Neural progenitor cell (in vitro differentiated cells): ENCODE data around the gene WDR86. TPM values are rescaled to one million over a fixed set of nuclear protein-coding genes. Genes with fewer than 3 reads are reported as not detected.

ENCODE experiments used
- DNase-seq: peaks from one replicate; pipeline ENCODE4 v3.0.0-alpha.2; 2016; ENCODE audit warnings: low spot score
- H2AFZ ChIP-seq: fragments of 200-600 bp; sonication (generic); replicated peaks from 2 replicates; pipeline ENCODE4 v1.6.1; 2016; ENCODE audit warnings: antibody characterized with exemption
- H3F3A ChIP-seq: fragments of 200-600 bp; sonication (generic); 2 replicates; pipeline ENCODE4 v1.6.1; 2016; ENCODE audit warnings: antibody characterized with exemption, low read depth
- H3K27ac ChIP-seq: fragments of 200-600 bp; sonication (generic); 2 replicates; pipeline ENCODE4 v1.5.1; 2016; ENCODE audit warnings: mild to moderate bottlenecking
- H3K27me3 ChIP-seq: fragments of 200-600 bp; sonication (generic); 2 replicates; pipeline ENCODE4 v1.6.1; 2016; ENCODE audit warnings: mild to moderate bottlenecking, moderate library complexity
- H3K36me3 ChIP-seq: fragments of 200-600 bp; sonication (generic); 2 replicates; pipeline ENCODE4 v1.5.1; 2016
- H3K4me1 ChIP-seq: fragments of 200-600 bp; sonication (generic); 2 replicates; pipeline ENCODE4 v1.6.1; 2016; ENCODE audit warnings: mixed run types
- H3K4me2 ChIP-seq: fragments of 200-600 bp; sonication (generic); 2 replicates; pipeline ENCODE4 v1.6.1; 2016
- H3K4me3 ChIP-seq: fragments of 200-600 bp; sonication (generic); 2 replicates; pipeline ENCODE4 v1.5.1; 2016
- H3K79me2 ChIP-seq: fragments of 200-600 bp; sonication (generic); 2 replicates; pipeline ENCODE4 v1.6.1; 2016; ENCODE audit warnings: low read depth
- H3K9ac ChIP-seq: fragments of 200-600 bp; sonication (generic); 2 replicates; pipeline ENCODE4 v1.6.1; 2016
- H3K9me3 ChIP-seq: fragments of 200-600 bp; sonication (generic); 2 replicates; pipeline ENCODE4 v1.5.1; 2016; ENCODE audit warnings: low read depth
- H4K20me1 ChIP-seq: fragments of 200-600 bp; sonication (generic); 2 replicates; pipeline ENCODE4 v1.6.1; 2016; ENCODE audit warnings: low read depth
- H3K27ac Mint-ChIP-seq: 3 replicates; pipeline ENCODE4 v1.8.0; 2021; ENCODE audit warnings: mixed read lengths
- H3K27me3 Mint-ChIP-seq: 2 replicates; pipeline ENCODE4 v1.8.0; 2022; ENCODE audit warnings: low read depth, mild to moderate bottlenecking, inconsistent platforms, moderate library complexity, mixed read lengths; ENCODE audit not compliant: insufficient read depth
- H3K36me3 Mint-ChIP-seq: 3 replicates; pipeline ENCODE4 v1.8.0; 2021; ENCODE audit warnings: mixed read lengths
- H3K4me1 Mint-ChIP-seq: 3 replicates; pipeline ENCODE4 v1.8.0; 2021; ENCODE audit warnings: mixed read lengths
- H3K4me3 Mint-ChIP-seq: 3 replicates; pipeline ENCODE4 v1.8.0; 2021; ENCODE audit warnings: mild to moderate bottlenecking, moderate library complexity, mixed read lengths
- H3K9me3 Mint-ChIP-seq: 3 replicates; pipeline ENCODE4 v1.8.0; 2020; ENCODE audit warnings: mixed read lengths
- CTCF ChIP-seq: fragments of 200-600 bp; sonication (generic); IDR thresholded peaks from 2 replicates; pipeline ENCODE4 v1.5.1; 2017; ENCODE audit warnings: antibody characterized with exemption, mild to moderate bottlenecking
- EZH2 ChIP-seq: fragments of 200-600 bp; sonication (generic); IDR thresholded peaks from 2 replicates; pipeline ENCODE4 v1.6.1; 2017; ENCODE audit warnings: antibody characterized with exemption, mild to moderate bottlenecking, moderate library complexity
- EZH2phosphoT487 ChIP-seq: fragments of 200-600 bp; sonication (generic); IDR thresholded peaks from 2 replicates; pipeline ENCODE4 v1.6.1; 2017; ENCODE audit warnings: antibody characterized with exemption
- total RNA-seq: library from RNA; depleted of rRNA; stranded (reverse); fragments of >200 nt; gene quantifications from 2 replicates; pipeline ENCODE4 v1.2.3, GENCODE V29; 2015; ENCODE audit warnings: low replicate concordance

The WDR86 gene
- total RNA-seq, 1 donor from 2014 or later: 15.0 TPM

- Mint-ChIP-seq H3K4me1 (peaks cover 11% of the 10 kb centered on the region), H3K9me3 (no peaks in the 10 kb centered on the region), H3K36me3 (peaks cover 10% of the 10 kb centered on the region), H3K4me3 (no peak overlapping the region), H3K27me3 (peaks cover 16% of the 10 kb centered on the region), H3K27ac (no peak overlapping the region)
- Histone ChIP-seq H3K4me3 (no peak overlapping the region), H3F3A (peaks cover 8% of the 10 kb centered on the region), H4K20me1 (peaks cover 23% of the 10 kb centered on the region), H3K79me2 (no peaks in the 10 kb centered on the region), H2AFZ (no peak overlapping the region), H3K36me3 (no peaks in the 10 kb centered on the region), H3K27me3 (peaks cover 27% of the 10 kb centered on the region), H3K9ac (no peak overlapping the region), H3K4me2 (no peak overlapping the region), H3K27ac (no peak overlapping the region), H3K4me1 (peaks cover 21% of the 10 kb centered on the region), H3K9me3 (no peaks in the 10 kb centered on the region)
- no peak for DNase-seq
- no peak for TF ChIP-seq EZH2
These were observed 31.8 kb downstream of the WDR86 start for GRCh38 chr7:151378011-151378410.

DNA sequence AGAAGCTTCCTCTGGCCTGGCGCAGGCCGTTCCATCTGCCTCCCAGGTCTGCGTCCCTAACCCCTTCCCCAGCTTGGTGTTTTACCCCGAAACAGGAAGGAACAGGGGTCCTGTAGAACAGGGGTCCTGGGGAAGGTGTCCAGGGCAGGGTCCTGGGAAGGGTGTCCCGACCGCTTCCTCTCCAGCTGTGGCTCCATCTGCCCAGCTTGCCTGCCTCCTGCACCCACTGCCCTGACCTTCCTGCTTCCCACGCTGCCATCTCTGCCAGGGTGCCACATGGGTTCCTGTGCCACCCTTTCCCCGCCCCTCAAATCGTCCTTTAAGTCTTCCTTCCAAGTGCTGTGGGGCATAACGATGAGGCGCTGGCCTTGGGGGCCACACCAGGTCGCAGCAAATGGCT is 32.4 kb downstream of the WDR86 start:
- H3F3A ChIP-seq: peaks cover 10% of the 10 kb centered on the region
- Mint-ChIP-seq H3K27me3 (peaks cover 11% of the 10 kb centered on the region), H3K9me3 (no peaks in the 10 kb centered on the region), H3K36me3 (peaks cover 11% of the 10 kb centered on the region), H3K27ac (no peak overlapping the region), H3K4me3 (no peak overlapping the region), H3K4me1 (peaks cover 15% of the 10 kb centered on the region)
- H3K4me2 ChIP-seq: no peak overlapping the region
- no peak overlapping the region for H3K27ac ChIP-seq
- TF ChIP-seq CTCF (no peak), EZH2phosphoT487 (no peak), EZH2 (no peak)
- H3K9me3 ChIP-seq: no peaks in the 10 kb centered on the region
- DNase-seq: no peak
- H2AFZ ChIP-seq: no peak overlapping the region
- no peak overlapping the region for H3K4me3 ChIP-seq
- H3K9ac ChIP-seq: no peak overlapping the region
- H3K79me2 ChIP-seq: no peaks in the 10 kb centered on the region
- peaks cover 23% of the 10 kb centered on the region for H4K20me1 ChIP-seq
- H3K27me3 ChIP-seq: peaks cover 21% of the 10 kb centered on the region
- H3K36me3 ChIP-seq: no peaks in the 10 kb centered on the region
- H3K4me1 ChIP-seq: peaks cover 25% of the 10 kb centered on the region

DNA sequence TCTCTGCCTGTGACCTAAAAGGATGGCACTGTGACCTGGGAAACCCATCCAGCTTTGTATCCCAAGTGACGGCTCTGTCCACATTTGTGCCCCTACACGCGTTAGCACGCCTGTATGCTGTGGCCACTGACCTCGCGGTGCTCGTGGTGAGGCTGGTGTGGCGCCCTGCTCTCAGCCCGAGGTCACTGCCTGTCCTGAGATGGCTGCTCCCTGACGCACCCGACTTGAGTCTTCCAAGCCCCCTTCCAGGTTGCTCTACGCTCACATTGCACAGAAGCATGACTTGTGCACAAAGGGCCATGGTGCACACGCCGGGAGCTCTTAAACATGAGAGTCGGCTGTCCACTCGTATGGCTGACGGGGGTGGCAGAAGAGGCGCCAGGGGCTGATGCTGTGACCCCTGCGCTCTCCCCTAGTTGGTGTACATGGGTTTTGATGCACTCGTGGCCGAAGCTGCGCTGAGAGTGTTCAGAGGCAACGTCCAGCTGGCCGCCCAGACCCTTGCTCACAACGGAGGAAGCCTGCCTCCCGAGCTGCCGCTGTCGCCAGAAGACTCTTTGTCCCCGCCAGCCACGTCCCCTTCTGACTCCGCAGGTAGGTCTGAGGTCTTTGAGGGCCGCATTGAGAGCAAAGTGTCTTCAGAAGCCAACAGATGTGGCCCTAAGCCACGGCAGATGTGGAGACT is 33.5 kb downstream of the WDR86 start:
- H3K9me3 ChIP-seq: no peaks in the 10 kb centered on the region
- no peaks in the 10 kb centered on the region for H3K9me3 Mint-ChIP-seq
- peaks cover 7% of the 10 kb centered on the region for H3K27me3 Mint-ChIP-seq
- peaks cover 14% of the 10 kb centered on the region for H3K4me1 Mint-ChIP-seq
- H3F3A ChIP-seq: peaks cover 15% of the 10 kb centered on the region
- H3K79me2 ChIP-seq: no peaks in the 10 kb centered on the region
- H3K9ac ChIP-seq: no peak overlapping the region
- TF ChIP-seq CTCF (no peak), EZH2phosphoT487 (no peak), EZH2 (no peak)
- H3K36me3 ChIP-seq: no peaks in the 10 kb centered on the region
- DNase-seq: no peak
- H3K4me2 ChIP-seq: no peak overlapping the region
- H3K36me3 Mint-ChIP-seq: peaks cover 13% of the 10 kb centered on the region
- H3K27me3 ChIP-seq: peaks cover 10% of the 10 kb centered on the region
- no peak overlapping the region for H3K27ac Mint-ChIP-seq
- peaks cover 19% of the 10 kb centered on the region for H3K4me1 ChIP-seq
- H3K4me3 Mint-ChIP-seq: no peak overlapping the region
- H2AFZ ChIP-seq: no peak overlapping the region
- H4K20me1 ChIP-seq: peaks cover 21% of the 10 kb centered on the region
- no peak overlapping the region for H3K4me3 ChIP-seq
- H3K27ac ChIP-seq: no peak overlapping the region

- no peaks in the 10 kb centered on the region for H3K9me3 ChIP-seq
- no peak overlapping the region for H3K27ac ChIP-seq
- no peak overlapping the region for H3K4me3 ChIP-seq
- no peak for DNase-seq
- Mint-ChIP-seq H3K36me3 (peaks cover 13% of the 10 kb centered on the region), H3K27me3 (peaks cover 7% of the 10 kb centered on the region), H3K4me3 (no peak overlapping the region), H3K27ac (peak overlapping the region; percentile 81), H3K4me1 (peaks cover 14% of the 10 kb centered on the region), H3K9me3 (no peaks in the 10 kb centered on the region)
- no peak for TF ChIP-seq EZH2phosphoT487
- TF ChIP-seq CTCF: no peak
- no peak for TF ChIP-seq EZH2
- peaks cover 4% of the 10 kb centered on the region for H3K27me3 ChIP-seq
- no peak overlapping the region for H3K4me2 ChIP-seq
- peaks cover 17% of the 10 kb centered on the region for H4K20me1 ChIP-seq
- H3K9ac ChIP-seq: no peak overlapping the region
- H3K36me3 ChIP-seq: no peaks in the 10 kb centered on the region
- peaks cover 14% of the 10 kb centered on the region for H3K4me1 ChIP-seq
- no peak overlapping the region for H2AFZ ChIP-seq
- peaks cover 10% of the 10 kb centered on the region for H3F3A ChIP-seq
- no peaks in the 10 kb centered on the region for H3K79me2 ChIP-seq
These were observed 34.2 kb downstream of the WDR86 start for GRCh38 chr7:151375530-151376217.
